GM18870 (cell line): ENCODE data around the gene TMPRSS9.

Source experiments
- ATAC-seq: cut with Tn5 transposase; IDR thresholded peaks from one replicate; pipeline ENCODE4 v1.9.1; 2021; ENCODE audit warnings: moderate library complexity; ENCODE audit not compliant: unreplicated experiment

The TMPRSS9 gene

GRCh38 chr19:2431318-2432055, 71.4 kb downstream of the TMPRSS9 start:
- no peak for ATAC-seq

GRCh38 chr19:2432131-2432848, 72.2 kb downstream of the TMPRSS9 start:
- no peak for ATAC-seq

- ATAC-seq, result no peak
These were observed 73.8 kb downstream of the TMPRSS9 start for GRCh38 chr19:2433854-2434253.

GRCh38 chr19:2434267-2434666, 74.2 kb downstream of the TMPRSS9 start:
- no peak for ATAC-seq

- ATAC-seq, result no peak
These were observed 74.7 kb downstream of the TMPRSS9 start for GRCh38 chr19:2434721-2435265.

- no peak for ATAC-seq
These were observed 76.3 kb downstream of the TMPRSS9 start for GRCh38 chr19:2436384-2436783.

- ATAC-seq, result no peak
These were observed 76.9 kb downstream of the TMPRSS9 start for GRCh38 chr19:2436926-2437325.

- ATAC-seq, result no peak
These were observed 78.1 kb downstream of the TMPRSS9 start for GRCh38 chr19:2438178-2438577.

GRCh38 chr19:2440515-2440914, 80.5 kb downstream of the TMPRSS9 start:
- no peak for ATAC-seq

- ATAC-seq, result no peak
These were observed 81.2 kb downstream of the TMPRSS9 start for GRCh38 chr19:2441096-2441752.

- ATAC-seq, result no peak
These were observed 83.2 kb downstream of the TMPRSS9 start for GRCh38 chr19:2443116-2443784.

- no peak for ATAC-seq
These were observed 83.7 kb downstream of the TMPRSS9 start for GRCh38 chr19:2443785-2444182.

GRCh38 chr19:2444251-2445002, 84.4 kb downstream of the TMPRSS9 start:
- no peak for ATAC-seq

GRCh38 chr19:2446381-2446780, 86.3 kb downstream of the TMPRSS9 start:
- ATAC-seq, result no peak

- ATAC-seq, result no peak
These were observed 89.0 kb downstream of the TMPRSS9 start for GRCh38 chr19:2449019-2449418.

GRCh38 chr19:2451138-2451537, 91.1 kb downstream of the TMPRSS9 start:
- no peak for ATAC-seq

- no peak for ATAC-seq
These were observed 91.7 kb downstream of the TMPRSS9 start for GRCh38 chr19:2451741-2452140.

- ATAC-seq, result no peak
These were observed 93.5 kb downstream of the TMPRSS9 start for GRCh38 chr19:2453431-2454025.

- ATAC-seq, result no peak
These were observed 94.3 kb downstream of the TMPRSS9 start for GRCh38 chr19:2454199-2454961.
